Measurements from ENCODE around the gene LARP7.
"Not testable (repeated sequence)": the region's sequence is repeated elsewhere in the genome, so short reads cannot be mapped to it uniquely, and the experiment has no call there.

Gene LARP7

GRCh38 chr4:112642526-112642925, 5.6 kb downstream of the LARP7 start:
- peaks cover 29% of the 10 kb centered on the region for H3K79me1 ChIP-seq (replicated peaks; ENCODE audit: low read length, poor library complexity, severe bottlenecking)
- H2BK15ac ChIP-seq (ENCODE audit: low read depth, poor library complexity, severe bottlenecking), result no peak overlapping the region
- no peak overlapping the region for H3K4me3 ChIP-seq (ENCODE audit: insufficient read depth in 1 of 2, low read depth in 1 of 2, low read length in 2 of 2)
- H3K14ac ChIP-seq (ENCODE audit: low read length in 2 of 2), result no peak overlapping the region
- H3K9me3 ChIP-seq (ENCODE audit: control insufficient read depth, low read length), result no peaks in the 10 kb centered on the region
- WGBS, result 95% methylated on average over 2 of the region's 2 CpGs
- H3K27me3 ChIP-seq (ENCODE audit: control insufficient read depth in 1 of 2, insufficient read depth in 1 of 2, low read length in 2 of 2), result no peaks in the 10 kb centered on the region
- H3K23ac ChIP-seq (ENCODE audit: low read length in 2 of 2), result no peak overlapping the region
- H2BK5ac ChIP-seq (ENCODE audit: low read depth, low read length, poor library complexity, severe bottlenecking), result no peak overlapping the region
- H3K4me1 ChIP-seq (ENCODE audit: control insufficient read depth, insufficient read depth, low read depth, low read length), result peaks cover 4% of the 10 kb centered on the region
- H4K91ac ChIP-seq (ENCODE audit: low read length), result no peak overlapping the region
- no peak overlapping the region for H3K9ac ChIP-seq (ENCODE audit: low read length)
- no peak overlapping the region for H2BK120ac ChIP-seq (ENCODE audit: low read depth, low read length)
- no peak overlapping the region for H3K4me2 ChIP-seq (ENCODE audit: low read length, poor library complexity, severe bottlenecking)
- no peak overlapping the region for H2AK5ac ChIP-seq (ENCODE audit: low read length, severe bottlenecking)
- no peak overlapping the region for H3K27ac ChIP-seq (ENCODE audit: low read length, poor library complexity, severe bottlenecking)
- DNase-seq, result no peak
- no peak overlapping the region for H4K8ac ChIP-seq (ENCODE audit: low read length)
- no peak overlapping the region for H2AFZ ChIP-seq (ENCODE audit: low read depth, low read length)
- H3K18ac ChIP-seq (ENCODE audit: low read depth in 1 of 2, low read length in 2 of 2), result no peak overlapping the region
- H2BK12ac ChIP-seq (ENCODE audit: low read length in 2 of 2), result no peak overlapping the region
- peaks cover 2 to 46% of the 10 kb centered on the region in 2 experiments for H3K36me3 ChIP-seq (ENCODE audit: control insufficient read depth in 1 of 2, insufficient read depth in 2 of 2, low read depth in 1 of 2, low read length in 2 of 2)
- H3K4ac ChIP-seq (ENCODE audit: low read depth in 1 of 2, low read length in 2 of 2), result no peak overlapping the region

GRCh38 chr4:112644595-112645535, 7.9 kb downstream of the LARP7 start:
- Histone ChIP-seq H3K79me1 (replicated peaks; ENCODE audit: low read length, poor library complexity, severe bottlenecking) (peaks cover 21% of the 10 kb centered on the region), H3K36me3 (ENCODE audit: control insufficient read depth in 1 of 2, insufficient read depth in 2 of 2, low read depth in 1 of 2, low read length in 2 of 2) (peaks cover 5 to 67% of the 10 kb centered on the region in 2 experiments)
- H2BK5ac ChIP-seq (ENCODE audit: low read depth, low read length, poor library complexity, severe bottlenecking); H3K4ac ChIP-seq (ENCODE audit: low read depth in 1 of 2, low read length in 2 of 2); H3K27ac ChIP-seq (ENCODE audit: low read length, poor library complexity, severe bottlenecking); H3K23ac ChIP-seq (ENCODE audit: low read length in 2 of 2); H3K4me1 ChIP-seq (ENCODE audit: control insufficient read depth, insufficient read depth, low read depth, low read length); H3K4me2 ChIP-seq (ENCODE audit: low read length, poor library complexity, severe bottlenecking); H4K91ac ChIP-seq (ENCODE audit: low read length); H2BK120ac ChIP-seq (ENCODE audit: low read depth, low read length); H3K14ac ChIP-seq (ENCODE audit: low read length in 2 of 2); H3K4me3 ChIP-seq (ENCODE audit: insufficient read depth in 1 of 2, low read depth in 1 of 2, low read length in 2 of 2); H3K9ac ChIP-seq (ENCODE audit: low read length); H3K18ac ChIP-seq (ENCODE audit: low read depth in 1 of 2, low read length in 2 of 2); H4K8ac ChIP-seq (ENCODE audit: low read length); DNase-seq; H2AFZ ChIP-seq (ENCODE audit: low read depth, low read length); H2AK5ac ChIP-seq (ENCODE audit: low read length, severe bottlenecking); H3K27me3 ChIP-seq (ENCODE audit: control insufficient read depth in 1 of 2, insufficient read depth in 1 of 2, low read length in 2 of 2); H3K9me3 ChIP-seq (ENCODE audit: control insufficient read depth, low read length); H2BK12ac ChIP-seq (ENCODE audit: low read length in 2 of 2); H2BK15ac ChIP-seq (ENCODE audit: low read depth, poor library complexity, severe bottlenecking): not testable (repeated sequence)
- WGBS, result 95% methylated on average over 6 of the region's 10 CpGs

- no peaks in the 10 kb centered on the region for H3K9me3 ChIP-seq (ENCODE audit: control insufficient read depth, low read length)
- H2AK5ac ChIP-seq (ENCODE audit: low read length, severe bottlenecking), result no peak overlapping the region
- no peak overlapping the region for H2BK12ac ChIP-seq (ENCODE audit: low read length in 2 of 2)
- H3K4ac ChIP-seq (ENCODE audit: low read depth in 1 of 2, low read length in 2 of 2), result no peak overlapping the region
- peaks cover 16% of the 10 kb centered on the region for H3K79me1 ChIP-seq (replicated peaks; ENCODE audit: low read length, poor library complexity, severe bottlenecking)
- H2AFZ ChIP-seq (ENCODE audit: low read depth, low read length), result no peak overlapping the region
- H3K4me1 ChIP-seq (ENCODE audit: control insufficient read depth, insufficient read depth, low read depth, low read length), result no peaks in the 10 kb centered on the region
- 56% methylated on average over 3 of the region's 8 CpGs for WGBS
- H3K18ac ChIP-seq (ENCODE audit: low read depth in 1 of 2, low read length in 2 of 2), result no peak overlapping the region
- no peak for DNase-seq
- H3K9ac ChIP-seq (ENCODE audit: low read length), result no peak overlapping the region
- H3K27me3 ChIP-seq (ENCODE audit: control insufficient read depth in 1 of 2, insufficient read depth in 1 of 2, low read length in 2 of 2), result no peaks in the 10 kb centered on the region
- H3K4me2 ChIP-seq (ENCODE audit: low read length, poor library complexity, severe bottlenecking), result no peak overlapping the region
- peaks cover 7 to 74% of the 10 kb centered on the region in 2 experiments for H3K36me3 ChIP-seq (ENCODE audit: control insufficient read depth in 1 of 2, insufficient read depth in 2 of 2, low read depth in 1 of 2, low read length in 2 of 2)
- no peak overlapping the region for H4K91ac ChIP-seq (ENCODE audit: low read length)
- no peak overlapping the region for H4K8ac ChIP-seq (ENCODE audit: low read length)
- H2BK15ac ChIP-seq (ENCODE audit: low read depth, poor library complexity, severe bottlenecking), result no peak overlapping the region
- H3K4me3 ChIP-seq (ENCODE audit: insufficient read depth in 1 of 2, low read depth in 1 of 2, low read length in 2 of 2), result no peak overlapping the region
- H2BK120ac ChIP-seq (ENCODE audit: low read depth, low read length), result no peak overlapping the region
- no peak overlapping the region for H3K23ac ChIP-seq (ENCODE audit: low read length in 2 of 2)
- H3K27ac ChIP-seq (ENCODE audit: low read length, poor library complexity, severe bottlenecking), result no peak overlapping the region
- no peak overlapping the region for H3K14ac ChIP-seq (ENCODE audit: low read length in 2 of 2)
- no peak overlapping the region for H2BK5ac ChIP-seq (ENCODE audit: low read depth, low read length, poor library complexity, severe bottlenecking)
Observed at GRCh38 chr4:112645541-112646329, 8.8 kb downstream of the LARP7 start.
